K562 (cell line): ENCODE data around the gene ERAL1. TPM values are rescaled to one million over a fixed set of nuclear protein-coding genes. Genes with fewer than 3 reads are reported as not detected.

Experiments used
- ASH1L ChIP-seq: fragments of 450-650 bp; IDR thresholded peaks from 2 replicates; pipeline ENCODE4 v1.6.1; 2018; ENCODE audit warnings: borderline replicate concordance, mild to moderate bottlenecking, low read depth; ENCODE audit not compliant: partially characterized antibody
- BCOR ChIP-seq: fragments of 450-650 bp; IDR thresholded peaks from 2 replicates; pipeline ENCODE4 v1.6.1; 2016
- CBX2 ChIP-seq: fragments of 200-600 bp; sonication (generic); IDR thresholded peaks from one replicate; pipeline ENCODE4 v1.6.1; 2012; ENCODE audit warnings: mild to moderate bottlenecking, low read length, inconsistent platforms; ENCODE audit not compliant: insufficient read depth, poor library complexity, severe bottlenecking
- DDX20 ChIP-seq: fragments of 450-650 bp; IDR thresholded peaks from 2 replicates; pipeline ENCODE4 v1.6.1; 2016; ENCODE audit warnings: missing genetic modification characterization, low read depth, mild to moderate bottlenecking, missing compliant biosample characterization, moderate library complexity
- FIP1L1 ChIP-seq: fragments of 200-400 bp; formaldehyde crosslinking; IDR thresholded peaks from 2 replicates; pipeline ENCODE4 v1.6.1; 2018; ENCODE audit warnings: mild to moderate bottlenecking, low read depth, low read length; ENCODE audit not compliant: poor library complexity, severe bottlenecking
- FOXA1 ChIP-seq: fragments of 450-650 bp; IDR thresholded peaks from 2 replicates; pipeline ENCODE4 v1.6.1; 2016; ENCODE audit warnings: mild to moderate bottlenecking, borderline replicate concordance
- FOXJ3 ChIP-seq: sonication (generic); formaldehyde crosslinking; IDR thresholded peaks from 2 replicates; pipeline ENCODE4 v1.4.0; 2020; ENCODE audit warnings: mild to moderate bottlenecking, missing genetic modification reagents
- GATA2 ChIP-seq: sonication (generic); formaldehyde crosslinking; IDR thresholded peaks from 2 replicates; pipeline ENCODE4 v1.4.0; 2020; ENCODE audit warnings: mild to moderate bottlenecking, missing genetic modification reagents
- HMG20B ChIP-seq: fragments of 250-450 bp; sonication (Bioruptor Pico); IDR thresholded peaks from 2 replicates; pipeline ENCODE4 v1.5.0; 2021; ENCODE audit warnings: mild to moderate bottlenecking
- MBD2 ChIP-seq: sonication (generic); IDR thresholded peaks from 2 replicates; pipeline ENCODE4 v1.6.1; 2016; ENCODE audit warnings: low read depth, borderline replicate concordance
- MECOM ChIP-seq: fragments of 250-450 bp; sonication (Bioruptor Pico); IDR thresholded peaks from 2 replicates; pipeline ENCODE4 v1.8.0; 2022; ENCODE audit warnings: inconsistent platforms
- MTA2 ChIP-seq: fragments of 450-650 bp; IDR thresholded peaks from 2 replicates; pipeline ENCODE4 v1.6.1; 2016; ENCODE audit warnings: low read depth
- SAP30 ChIP-seq: fragments of 200-600 bp; sonication (generic); IDR thresholded peaks from 2 replicates; pipeline ENCODE4 v1.6.1; 2012; ENCODE audit warnings: borderline replicate concordance, low read depth, mild to moderate bottlenecking, moderate library complexity, low read length, control low read depth, inconsistent platforms; ENCODE audit not compliant: insufficient read depth, poor library complexity, severe bottlenecking
- SMAD1 ChIP-seq: fragments of 150-350 bp; IDR thresholded peaks from 2 replicates; pipeline ENCODE4 v1.6.1; 2014; ENCODE audit warnings: low read length, low read depth; ENCODE audit not compliant: partially characterized antibody
- SPI1 ChIP-seq: IDR thresholded peaks from 2 replicates; pipeline ENCODE4 v1.6.1; 2011; ENCODE audit warnings: low read depth, low read length, control low read depth, borderline replicate concordance
- TRIM28 ChIP-seq: fragments of 450-650 bp; IDR thresholded peaks from 2 replicates; pipeline ENCODE4 v1.6.1; 2017
- U2AF2 ChIP-seq: fragments of 200-400 bp; formaldehyde crosslinking; optimal IDR thresholded peaks from 2 replicates; pipeline ENCODE3; 2017; ENCODE audit warnings: low read depth, mild to moderate bottlenecking, low read length
- ZNF644 ChIP-seq: fragments of 200-800 bp; sonication (Bioruptor generic); IDR thresholded peaks from 2 replicates; pipeline ENCODE4 v1.6.1; 2016; ENCODE audit warnings: low read depth, missing genetic modification characterization, missing compliant biosample characterization
- polyA plus RNA-seq, 8 experiments: library from polyadenylated mRNA; depleted of rRNA in 4 of 8; stranded (reverse) in 5 of 8; unstranded in 3 of 8; fragments of >200 nt; fragmentation: Nextera tagmentation in 2 of 8; fragmentation: Illumina TruSeq in 1 of 8; extraction: Ambion mirVana in 2 of 8; extraction: Trizol in 1 of 8; gene quantifications; 2 replicates each; pipeline versions ENCODE4 v1.2.1 to v1.2.3, GENCODE V29; 2011 to 2014; ENCODE audit warnings: inconsistent platforms in 1 of 8, missing spikeins in 1 of 8
- total RNA-seq, 7 experiments: library from RNA; depleted of rRNA in 6 of 7; stranded (reverse); fragments of >200 nt in 6 of 7; fragmentation: Illumina TruSeq in 2 of 7; extraction: Trizol in 2 of 7; gene quantifications; 2 replicates each; pipeline versions ENCODE4 v1.2.1 to v1.2.3, GENCODE V29; 2011 to 2021; ENCODE audit warnings: low replicate concordance in 1 of 7
- TF ChIP-seq, protein P1 (sequence below): fragments of 450-650 bp; formaldehyde crosslinking; IDR thresholded peaks from 2 replicates; pipeline ENCODE4 v1.4.0; 2020; ENCODE audit warnings: mild to moderate bottlenecking, moderate library complexity
- TF ChIP-seq, protein P2 (sequence below): fragments of 250-450 bp; sonication (Bioruptor Pico); IDR thresholded peaks from 2 replicates; pipeline ENCODE4 v1.8.0; 2021; ENCODE audit warnings: moderate library complexity, mild to moderate bottlenecking, inconsistent platforms
- TF ChIP-seq, protein P3 (sequence below): sonication (generic); formaldehyde crosslinking; IDR thresholded peaks from 2 replicates; pipeline ENCODE4 v1.8.0; 2023; ENCODE audit warnings: mild to moderate bottlenecking, missing genetic modification reagents
- TF ChIP-seq, protein P4 (sequence below): fragments of 250-450 bp; sonication (Bioruptor Pico); IDR thresholded peaks from 2 replicates; pipeline ENCODE4 v1.4.0; 2020

ERAL1 gene
- total and polyA plus RNA-seq, 9 of the 15 experiments (the other 6 are each of a cell fraction or from before 2014, with no cell fraction given): 37.5 to 351 (median 106) TPM

DNA sequence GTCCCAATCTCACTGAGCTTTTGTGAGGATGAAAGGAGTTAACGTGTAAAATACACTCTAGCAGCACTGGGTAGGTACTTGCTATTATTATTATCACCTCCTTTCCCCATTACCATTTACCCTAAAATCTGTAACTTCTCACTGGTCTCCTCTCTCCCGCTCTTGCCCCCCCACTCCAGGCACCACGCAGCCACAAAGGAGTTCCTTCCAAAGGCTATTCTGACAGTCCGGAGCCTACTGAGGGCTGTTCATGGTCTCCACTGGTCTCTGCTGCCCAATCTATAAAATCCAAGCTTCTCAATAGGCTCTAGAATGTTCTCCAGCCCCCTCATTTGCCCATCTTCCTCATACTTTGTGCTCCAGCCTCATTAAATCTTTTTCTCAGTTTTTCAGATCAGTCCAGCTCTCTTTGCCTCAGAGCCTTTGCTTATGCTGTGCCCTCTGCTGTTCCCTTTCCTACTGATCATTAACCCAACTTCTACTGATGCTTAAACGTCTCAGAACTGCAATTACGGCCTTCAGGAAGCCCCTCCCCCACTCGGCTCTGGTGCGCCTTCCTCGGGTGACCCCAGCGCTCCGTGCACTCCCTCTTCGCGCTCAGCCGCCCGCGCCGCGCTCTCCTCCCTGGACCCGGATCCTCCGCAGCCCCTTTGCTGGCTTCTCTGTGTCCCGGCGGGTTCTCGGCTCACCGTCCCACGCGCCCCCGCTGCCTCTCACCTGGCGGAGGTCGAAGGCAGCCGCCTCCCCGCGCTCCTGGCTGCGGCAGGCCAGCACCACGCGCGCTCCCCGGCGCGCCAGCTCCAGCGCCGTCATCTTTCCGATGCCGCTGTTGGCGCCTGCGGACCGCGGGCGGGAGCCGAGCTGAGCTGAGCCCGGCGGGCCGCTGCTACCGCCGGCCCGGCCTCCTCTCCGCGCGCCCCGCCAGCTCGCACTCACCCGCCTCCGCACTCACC, 47.3 kb downstream of the ERAL1 start (continued):
- TF ChIP-seq, protein P1, sequence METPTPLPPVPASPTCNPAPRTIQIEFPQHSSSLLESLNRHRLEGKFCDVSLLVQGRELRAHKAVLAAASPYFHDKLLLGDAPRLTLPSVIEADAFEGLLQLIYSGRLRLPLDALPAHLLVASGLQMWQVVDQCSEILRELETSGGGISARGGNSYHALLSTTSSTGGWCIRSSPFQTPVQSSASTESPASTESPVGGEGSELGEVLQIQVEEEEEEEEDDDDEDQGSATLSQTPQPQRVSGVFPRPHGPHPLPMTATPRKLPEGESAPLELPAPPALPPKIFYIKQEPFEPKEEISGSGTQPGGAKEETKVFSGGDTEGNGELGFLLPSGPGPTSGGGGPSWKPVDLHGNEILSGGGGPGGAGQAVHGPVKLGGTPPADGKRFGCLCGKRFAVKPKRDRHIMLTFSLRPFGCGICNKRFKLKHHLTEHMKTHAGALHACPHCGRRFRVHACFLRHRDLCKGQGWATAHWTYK: peak; percentile 25
- TF ChIP-seq DDX20 (tag): no peak
- TF ChIP-seq SMAD1: no peak
- no peak for TF ChIP-seq ASH1L
- no peak for TF ChIP-seq MECOM (CRISPR knock-in tag)
- no peak for TF ChIP-seq U2AF2
- TF ChIP-seq ZNF644 (tag): no peak
- TF ChIP-seq, protein P2, sequence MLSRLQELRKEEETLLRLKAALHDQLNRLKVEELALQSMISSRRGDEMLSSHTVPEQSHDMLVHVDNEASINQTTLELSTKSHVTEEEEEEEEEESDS (CRISPR knock-in tag): no peak
- no peak for TF ChIP-seq HMG20B (CRISPR knock-in tag)
- peak; percentile 88 for TF ChIP-seq BCOR
- no peak for TF ChIP-seq GATA2 (CRISPR knock-in tag)
- no peak for TF ChIP-seq SPI1
- no peak for TF ChIP-seq SAP30
- no peak for TF ChIP-seq CBX2
- TF ChIP-seq FIP1L1: no peak
- TF ChIP-seq MBD2: no peak; the same call in 1 of the 2 replicates
- TF ChIP-seq, protein P3, sequence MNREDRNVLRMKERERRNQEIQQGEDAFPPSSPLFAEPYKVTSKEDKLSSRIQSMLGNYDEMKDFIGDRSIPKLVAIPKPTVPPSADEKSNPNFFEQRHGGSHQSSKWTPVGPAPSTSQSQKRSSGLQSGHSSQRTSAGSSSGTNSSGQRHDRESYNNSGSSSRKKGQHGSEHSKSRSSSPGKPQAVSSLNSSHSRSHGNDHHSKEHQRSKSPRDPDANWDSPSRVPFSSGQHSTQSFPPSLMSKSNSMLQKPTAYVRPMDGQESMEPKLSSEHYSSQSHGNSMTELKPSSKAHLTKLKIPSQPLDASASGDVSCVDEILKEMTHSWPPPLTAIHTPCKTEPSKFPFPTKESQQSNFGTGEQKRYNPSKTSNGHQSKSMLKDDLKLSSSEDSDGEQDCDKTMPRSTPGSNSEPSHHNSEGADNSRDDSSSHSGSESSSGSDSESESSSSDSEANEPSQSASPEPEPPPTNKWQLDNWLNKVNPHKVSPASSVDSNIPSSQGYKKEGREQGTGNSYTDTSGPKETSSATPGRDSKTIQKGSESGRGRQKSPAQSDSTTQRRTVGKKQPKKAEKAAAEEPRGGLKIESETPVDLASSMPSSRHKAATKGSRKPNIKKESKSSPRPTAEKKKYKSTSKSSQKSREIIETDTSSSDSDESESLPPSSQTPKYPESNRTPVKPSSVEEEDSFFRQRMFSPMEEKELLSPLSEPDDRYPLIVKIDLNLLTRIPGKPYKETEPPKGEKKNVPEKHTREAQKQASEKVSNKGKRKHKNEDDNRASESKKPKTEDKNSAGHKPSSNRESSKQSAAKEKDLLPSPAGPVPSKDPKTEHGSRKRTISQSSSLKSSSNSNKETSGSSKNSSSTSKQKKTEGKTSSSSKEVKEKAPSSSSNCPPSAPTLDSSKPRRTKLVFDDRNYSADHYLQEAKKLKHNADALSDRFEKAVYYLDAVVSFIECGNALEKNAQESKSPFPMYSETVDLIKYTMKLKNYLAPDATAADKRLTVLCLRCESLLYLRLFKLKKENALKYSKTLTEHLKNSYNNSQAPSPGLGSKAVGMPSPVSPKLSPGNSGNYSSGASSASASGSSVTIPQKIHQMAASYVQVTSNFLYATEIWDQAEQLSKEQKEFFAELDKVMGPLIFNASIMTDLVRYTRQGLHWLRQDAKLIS (CRISPR knock-in tag): peak; percentile 58; the same call in 1 of the 2 replicates
- no peak for TF ChIP-seq TRIM28
- TF ChIP-seq FOXJ3 (CRISPR knock-in tag): no peak
- TF ChIP-seq, protein P4, sequence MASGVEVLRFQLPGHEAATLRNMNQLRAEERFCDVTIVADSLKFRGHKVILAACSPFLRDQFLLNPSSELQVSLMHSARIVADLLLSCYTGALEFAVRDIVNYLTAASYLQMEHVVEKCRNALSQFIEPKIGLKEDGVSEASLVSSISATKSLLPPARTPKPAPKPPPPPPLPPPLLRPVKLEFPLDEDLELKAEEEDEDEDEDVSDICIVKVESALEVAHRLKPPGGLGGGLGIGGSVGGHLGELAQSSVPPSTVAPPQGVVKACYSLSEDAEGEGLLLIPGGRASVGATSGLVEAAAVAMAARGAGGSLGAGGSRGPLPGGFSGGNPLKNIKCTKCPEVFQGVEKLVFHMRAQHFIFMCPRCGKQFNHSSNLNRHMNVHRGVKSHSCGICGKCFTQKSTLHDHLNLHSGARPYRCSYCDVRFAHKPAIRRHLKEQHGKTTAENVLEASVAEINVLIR (CRISPR knock-in tag): no peak
- TF ChIP-seq FOXA1: no peak
- TF ChIP-seq MTA2: no peak
